K562 (cell line): ENCODE results near the gene COX18. TPM values are rescaled to one million over a fixed set of nuclear protein-coding genes. Genes with fewer than 3 reads are reported as not detected.

ENCODE experiments used
- ATAC-seq: fragments of 200-7000 bp; cut with Tn5 transposase; 3 replicates; pipeline ENCODE4 v1.9.1; 2020; ENCODE audit warnings: moderate library complexity
- BruUV-seq: library from RNA; stranded (reverse); fragments of 400-500 nt; replicated peaks from 2 replicates; lab custom pipeline; 2021; lab: Mats Ljungman, UMichigan
- CTCF ChIA-PET: fragments of 300-600 bp; formaldehyde crosslinking; extraction: SDS; loops from one replicate; lab custom pipeline; 2021; ENCODE audit warnings: low intra/inter-chr PET ratio; lab: Yijun Ruan, JAX
- POLR2A ChIA-PET: fragments of 300-600, 350-650 bp; sonication (Branson Sonifier 250); formaldehyde crosslinking; extraction: SDS; loops from one replicate; lab custom pipeline; 2021; ENCODE audit warnings: antibody characterized with exemption, inconsistent platforms; lab: Yijun Ruan, JAX
- DNase-seq, 4 experiments: peaks; one replicate each; pipeline versions ENCODE4 v3.0.0 to v3.0.0-alpha.2; 2011 to 2018; ENCODE audit warnings: low spot score in 3 of 4, mixed read lengths in 3 of 4; ENCODE audit errors: extremely low read depth in 1 of 4
- FAIRE-seq: peaks from 2 replicates; lab custom pipeline; 2011; peaks lifted over from hg19 to GRCh38; lab: Jason Lieb, UNC
- H2AFZ ChIP-seq: 2 replicates; pipeline ENCODE4 v1.6.0; 2011; ENCODE audit warnings: low read depth, low read length, control low read depth, inconsistent platforms
- H3K27ac ChIP-seq: fragments of 200-600 bp; 3 replicates; pipeline ENCODE4 v1.8.0; 2011; ENCODE audit warnings: low read depth, mild to moderate bottlenecking, control low read depth, inconsistent platforms, low read length, moderate library complexity, mixed read lengths; ENCODE audit errors: extremely low read depth
- H3K27me3 ChIP-seq, 2 experiments: fragments of 300-600 bp in 1 of 2; 2 replicates in 1 of 2; 3 replicates in 1 of 2; pipeline versions ENCODE4 v1.6.0 to v1.8.0; 2011; ENCODE audit warnings: inconsistent platforms in 2 of 2, low read length in 2 of 2, mild to moderate bottlenecking in 1 of 2, mixed read lengths in 1 of 2, moderate library complexity in 1 of 2; ENCODE audit not compliant: control insufficient read depth in 2 of 2, insufficient read depth in 2 of 2
- H3K36me3 ChIP-seq: fragments of 300-600 bp; 3 replicates; pipeline ENCODE4 v1.8.0; 2011; ENCODE audit warnings: mild to moderate bottlenecking, low read length, inconsistent platforms; ENCODE audit not compliant: control insufficient read depth, insufficient read depth
- H3K4me1 ChIP-seq, 2 experiments: fragments of 200-600 bp in 1 of 2; replicated peaks in 1 of 2; 2 replicates in 1 of 2; 3 replicates in 1 of 2; pipeline versions ENCODE4 v1.5.1 to v1.8.0; 2011; ENCODE audit warnings: inconsistent platforms in 2 of 2, low read length in 2 of 2, mild to moderate bottlenecking in 1 of 2, mixed read lengths in 1 of 2, moderate library complexity in 1 of 2; ENCODE audit not compliant: control insufficient read depth in 2 of 2, insufficient read depth in 2 of 2
- H3K4me2 ChIP-seq: 2 replicates; pipeline ENCODE4 v1.6.1; 2011; ENCODE audit warnings: low read length, control low read depth, inconsistent platforms, mixed read lengths; ENCODE audit not compliant: insufficient read depth
- H3K4me3 ChIP-seq: fragments of 200-600 bp; sonication (generic), shearing (Covaris generic); 2 replicates; pipeline ENCODE4 v1.5.1; 2016; ENCODE audit warnings: control low read depth, inconsistent platforms
- H3K79me2 ChIP-seq: fragments of 200-600 bp; 3 replicates; pipeline ENCODE4 v1.8.0; 2011; ENCODE audit warnings: low read length, inconsistent platforms; ENCODE audit not compliant: control insufficient read depth, insufficient read depth
- H3K9ac ChIP-seq, 2 experiments: 2 replicates each; pipeline versions ENCODE4 v1.6.0 to v1.6.1; 2011; ENCODE audit warnings: low read depth in 2 of 2, low read length in 2 of 2, control low read depth in 1 of 2, inconsistent platforms in 1 of 2, mild to moderate bottlenecking in 1 of 2, mixed read lengths in 1 of 2; ENCODE audit not compliant: insufficient read depth in 1 of 2
- H3K9me1 ChIP-seq: one replicate; pipeline ENCODE4 v1.6.0; 2011; ENCODE audit warnings: inconsistent platforms, mild to moderate bottlenecking, low read length, moderate library complexity; ENCODE audit not compliant: control insufficient read depth, insufficient read depth
- H3K9me3 ChIP-seq: replicated peaks from 2 replicates; pipeline ENCODE4 v1.5.1; 2011; ENCODE audit warnings: low read depth, low read length, inconsistent platforms; ENCODE audit not compliant: control insufficient read depth, insufficient read depth
- H4K20me1 ChIP-seq: replicated peaks from 2 replicates; pipeline ENCODE4 v1.6.1; 2011; ENCODE audit warnings: low read length, inconsistent platforms, mixed read lengths; ENCODE audit not compliant: control insufficient read depth, insufficient read depth
- GATAD2B ChIP-seq: fragments of 450-650 bp; IDR thresholded peaks from 2 replicates; pipeline ENCODE4 v1.6.1; 2017; ENCODE audit warnings: mild to moderate bottlenecking, borderline replicate concordance
- HNRNPK ChIP-seq: fragments of 200-400 bp; formaldehyde crosslinking; IDR thresholded peaks from one replicate; pipeline ENCODE4 v1.6.1; 2018; ENCODE audit warnings: mild to moderate bottlenecking, low read depth, low read length; ENCODE audit not compliant: poor library complexity, severe bottlenecking
- PCBP2 ChIP-seq: fragments of 200-400 bp; formaldehyde crosslinking; IDR thresholded peaks from 2 replicates; pipeline ENCODE4 v1.6.1; 2018; ENCODE audit warnings: low read length, low read depth, mild to moderate bottlenecking, moderate library complexity; ENCODE audit not compliant: poor library complexity, severe bottlenecking
- TCF3 ChIP-seq: sonication (generic); formaldehyde crosslinking; IDR thresholded peaks from 2 replicates; pipeline ENCODE4 v1.4.0; 2020; ENCODE audit warnings: mild to moderate bottlenecking, missing genetic modification reagents
- ZBTB5 ChIP-seq: fragments of 450-650 bp; IDR thresholded peaks from 2 replicates; pipeline ENCODE4 v1.6.1; 2017; ENCODE audit warnings: antibody characterized with exemption
- ZNF12 ChIP-seq: sonication (generic); formaldehyde crosslinking; IDR thresholded peaks from 2 replicates; pipeline ENCODE4 v1.4.0; 2020; ENCODE audit warnings: mild to moderate bottlenecking, missing genetic modification reagents
- ZNF512 ChIP-seq: IDR thresholded peaks from 2 replicates; pipeline ENCODE4 v1.6.1; 2016; ENCODE audit warnings: missing genetic modification characterization, missing compliant biosample characterization
- in situ Hi-C: fragments of 300-500 bp; cut with MboI; formaldehyde crosslinking; loops from 4 replicates; pipeline ENCODE4 v1.15.0; 2018; ENCODE audit warnings: inconsistent platforms, mixed read lengths
- intact Hi-C: fragments of 100-400 bp; cut with micrococcal nuclease; formaldehyde crosslinking; loops from 2 replicates; pipeline ENCODE4 v1.14.2; 2022
- polyA plus RNA-seq, 8 experiments: library from polyadenylated mRNA; depleted of rRNA in 4 of 8; stranded (reverse) in 5 of 8; unstranded in 3 of 8; fragments of >200 nt; fragmentation: Nextera tagmentation in 2 of 8; fragmentation: Illumina TruSeq in 1 of 8; extraction: Ambion mirVana in 2 of 8; extraction: Trizol in 1 of 8; gene quantifications; 2 replicates each; pipeline versions ENCODE4 v1.2.1 to v1.2.3, GENCODE V29; 2011 to 2014; ENCODE audit warnings: inconsistent platforms in 1 of 8, missing spikeins in 1 of 8
- total RNA-seq, 7 experiments: library from RNA; depleted of rRNA in 6 of 7; stranded (reverse); fragments of >200 nt in 6 of 7; fragmentation: Illumina TruSeq in 2 of 7; extraction: Trizol in 2 of 7; gene quantifications; 2 replicates each; pipeline versions ENCODE4 v1.2.1 to v1.2.3, GENCODE V29; 2011 to 2021; ENCODE audit warnings: low replicate concordance in 1 of 7

The COX18 gene
- total and polyA plus RNA-seq, 9 of the 15 experiments (the other 6 are each of a cell fraction or from before 2014, with no cell fraction given), result 7.0 to 21.3 (median 14.7) TPM

- TF ChIP-seq GATAD2B, result no peak
- no peak for TF ChIP-seq HNRNPK
- TF ChIP-seq ZBTB5, result 0 out of 2 replicates have a peak, but pooled peaks have one; percentile 26
- 0 out of 2 replicates have a peak, but pooled peaks have one; percentile 40 for TF ChIP-seq ZNF512 (tag)
- TF ChIP-seq TCF3 (CRISPR knock-in tag), result no peak
- peak; percentile 52 for TF ChIP-seq PCBP2
- TF ChIP-seq ZNF12 (CRISPR knock-in tag), result no peak
- no peak overlapping the region for H3K4me3 ChIP-seq
- no peaks in the 10 kb centered on the region for H3K9me3 ChIP-seq
- ChIA-PET CTCF (no interaction called here), POLR2A (no interaction called here)
- H4K20me1 ChIP-seq, result peaks cover 5% of the 10 kb centered on the region; the same call in 1 of the 2 replicates
- intact Hi-C loops, result no loop called here
- FAIRE-seq (no peak), ATAC-seq (no peak), DNase-seq (no peak)
- no peaks in the 10 kb centered on the region for H3K4me1 ChIP-seq
- H3K9me1 ChIP-seq, result no peaks in the 10 kb centered on the region
- no peak overlapping the region for H3K4me2 ChIP-seq
- no peak overlapping the region for H3K9ac ChIP-seq
- no peak overlapping the region for H2AFZ ChIP-seq
- no peak overlapping the region for H3K27ac ChIP-seq
- no TSS peak for BruUV-seq
- peaks cover 50% of the 10 kb centered on the region for H3K79me2 ChIP-seq
- H3K36me3 ChIP-seq, result peaks cover 79% of the 10 kb centered on the region
- in situ Hi-C loops, result no loop called here
- no peaks in the 10 kb centered on the region for H3K27me3 ChIP-seq
These were observed 18.4 kb upstream of the COX18 start for GRCh38 chr4:73087871-73088270.
